GM12878 (cell line): Measurements from ENCODE around the gene MAGI2.

Experiments used
- CTCF ChIP-seq, 3 experiments: IDR thresholded peaks in 2 of 3; conservative IDR thresholded peaks in 1 of 3; 2 replicates each; pipeline ENCODE4 v1.5.1; 2011; ENCODE audit warnings: low read depth in 3 of 3, low read length in 3 of 3, mild to moderate bottlenecking in 3 of 3, control low read depth in 2 of 3, moderate library complexity in 2 of 3, inconsistent platforms in 1 of 3, mixed read lengths in 1 of 3; ENCODE audit not compliant: control insufficient read depth in 2 of 3, insufficient read depth in 1 of 3; ENCODE audit errors: extremely low read depth in 1 of 3
- EED ChIP-seq: sonication (generic); IDR thresholded peaks from 2 replicates; pipeline ENCODE4 v1.6.1; 2016; ENCODE audit warnings: antibody characterized with exemption, low read depth
- FOXK2 ChIP-seq: fragments of 450-650 bp; IDR thresholded peaks from 2 replicates; pipeline ENCODE4 v1.6.1; 2017; ENCODE audit warnings: mild to moderate bottlenecking, moderate library complexity
- NKRF ChIP-seq: fragments of 450-650 bp; conservative IDR thresholded peaks from 2 replicates; pipeline ENCODE4 v1.6.1; 2017; ENCODE audit warnings: mild to moderate bottlenecking, moderate library complexity
- POLR2A ChIP-seq: IDR thresholded peaks from 2 replicates; pipeline ENCODE4 v1.6.1; 2011; ENCODE audit warnings: low read depth, mild to moderate bottlenecking, low read length

GRCh38 chr7:78296046-78296597 is 1157.3 kb downstream of the MAGI2 start:
- TF ChIP-seq FOXK2 = no peak
- TF ChIP-seq CTCF (IDR thresholded peaks at IDR 0.05 in 2 of 3, conservative IDR thresholded peaks at IDR 0.05 in 1 of 3; ENCODE audit: control insufficient read depth in 2 of 3, extremely low read depth in 1 of 3, insufficient read depth in 1 of 3, low read depth in 3 of 3, low read length in 3 of 3) = no peak
- no peak for TF ChIP-seq EED
- TF ChIP-seq POLR2A = no peak
- no peak for TF ChIP-seq NKRF
